ENCODE measurements around the gene SLC45A3.

- no peak for TF ChIP-seq CTCF (IDR thresholded peaks at IDR 0.05)
- no peak for TF ChIP-seq POLR2A (IDR thresholded peaks at IDR 0.05)
Measured at GRCh38 chr1:205623646-205624045, 56.7 kb downstream of the SLC45A3 start.

Data from esophagus squamous epithelium (tissue), 4 donors.